Activated CD4-positive, alpha-beta T cell treated with anti-CD3 and anti-CD28 coated beads, Interleukin-10, Interleukin-2, amounts not matched to agents 100 ng/mL and 50 ng/mL, durations not matched to agents 16 hours and 8 hours (primary cell): ENCODE results near the gene IDI2.
A peak's percentile ranks its signal among the peaks of the same experiment; 100 is the strongest.
"Not testable (repeated sequence)": the region's sequence is repeated elsewhere in the genome, so short reads cannot be mapped to it uniquely, and the experiment has no call there.

Source experiments
- DNase-seq: peaks from one replicate; pipeline ENCODE4 v3.0.0-alpha.2; 2020

Gene IDI2

DNA sequence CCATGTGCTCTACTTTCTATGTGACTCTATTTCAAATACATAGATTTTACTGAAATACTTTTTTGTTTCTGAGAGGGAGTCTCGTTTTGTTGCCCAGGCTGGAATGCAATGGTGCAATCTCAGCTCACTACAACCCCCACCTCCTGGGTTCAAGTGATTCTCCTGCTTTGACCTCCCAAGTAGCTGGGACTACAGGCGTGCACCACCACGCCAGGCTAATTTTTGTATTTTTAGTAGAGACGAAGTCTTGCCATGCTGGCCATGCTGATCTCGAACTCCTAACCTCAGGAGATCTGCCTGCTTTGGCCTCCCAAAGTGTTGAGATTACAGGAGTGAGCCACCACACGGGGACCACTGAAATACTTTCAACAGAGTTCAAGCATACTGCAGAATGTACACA, 19.8 kb upstream of the IDI2 start:
- no peak for DNase-seq

DNA sequence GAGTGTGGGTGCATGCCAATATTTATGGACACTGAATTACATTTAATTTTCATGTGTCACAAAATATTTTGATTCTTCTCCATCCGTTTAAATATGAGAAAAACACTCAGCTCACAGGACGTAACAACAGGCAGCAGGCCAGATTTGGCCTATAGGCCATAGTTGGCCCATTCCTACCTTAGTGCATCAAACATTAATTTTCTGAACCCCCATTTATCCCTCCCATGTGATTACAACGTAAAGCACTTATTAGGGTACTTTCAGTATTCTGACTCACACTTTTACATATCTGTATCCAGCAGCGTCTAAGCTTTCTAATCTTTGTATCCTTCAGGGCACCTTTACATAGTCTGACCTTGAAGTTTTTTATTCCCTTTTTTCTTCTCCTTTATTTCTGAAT, 19.3 kb upstream of the IDI2 start:
- DNase-seq: no peak

DNA sequence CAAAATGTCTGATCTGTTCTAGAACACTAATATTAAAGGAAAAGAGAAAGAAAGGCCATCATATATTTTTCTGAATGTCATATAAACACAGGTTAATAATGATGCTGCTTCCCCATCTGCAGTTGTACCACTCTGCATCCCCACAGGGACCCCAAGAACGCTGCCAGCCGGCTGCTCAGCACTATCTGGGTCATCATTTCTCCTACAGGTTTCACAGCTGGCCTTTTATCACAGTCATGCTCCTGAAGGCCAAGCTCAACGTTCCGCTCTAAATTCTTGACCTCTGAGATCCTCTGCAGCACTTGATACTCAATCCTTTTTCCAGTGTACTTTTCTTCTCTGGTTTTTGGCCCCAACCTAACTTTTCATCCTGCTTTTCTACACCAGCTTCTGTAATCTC, 18.5 kb upstream of the IDI2 start:
- no peak for DNase-seq

DNA sequence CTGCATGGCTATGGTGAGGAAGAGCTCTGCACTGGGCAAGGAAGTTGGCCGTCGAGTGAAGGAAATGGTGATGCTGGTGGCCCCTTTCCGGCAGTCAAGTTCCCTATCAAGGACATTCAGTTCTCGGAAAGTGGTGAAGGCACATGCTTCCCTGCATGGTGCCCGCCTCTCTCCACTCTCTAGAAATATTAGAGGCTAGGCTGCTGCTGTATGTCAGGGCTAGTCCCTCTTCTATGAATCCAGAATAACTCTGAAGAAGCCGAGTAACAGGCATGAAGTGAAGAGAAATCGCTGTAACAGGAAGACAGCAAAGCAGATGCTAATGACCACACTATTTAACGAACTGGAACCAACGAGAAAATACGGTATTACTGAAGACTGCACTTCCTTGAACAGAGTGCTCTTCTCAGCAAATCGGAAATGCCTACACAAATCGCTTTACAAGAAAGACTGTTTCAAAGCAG, 17.9 kb upstream of the IDI2 start:
- DNase-seq: peak; percentile 62

DNA sequence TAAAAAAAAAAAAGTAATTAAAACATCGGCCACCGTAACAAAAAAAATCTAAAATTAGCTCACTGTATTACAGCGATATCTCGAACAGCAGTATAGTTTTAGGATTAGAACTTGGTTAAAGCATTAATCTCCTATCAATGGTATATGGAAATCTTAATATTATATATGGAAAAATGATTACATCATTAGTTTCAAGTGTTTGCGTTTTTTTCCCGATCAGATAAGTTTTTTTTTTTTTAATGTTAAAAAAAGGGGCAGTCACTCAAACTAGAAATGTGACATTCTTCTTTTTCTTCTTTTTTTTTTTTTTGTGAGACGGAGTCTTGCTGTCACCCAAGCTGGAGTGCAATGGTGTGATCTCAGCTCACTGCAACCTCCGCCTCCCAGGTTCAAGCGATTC, 15.9 kb upstream of the IDI2 start:
- no peak for DNase-seq

DNA sequence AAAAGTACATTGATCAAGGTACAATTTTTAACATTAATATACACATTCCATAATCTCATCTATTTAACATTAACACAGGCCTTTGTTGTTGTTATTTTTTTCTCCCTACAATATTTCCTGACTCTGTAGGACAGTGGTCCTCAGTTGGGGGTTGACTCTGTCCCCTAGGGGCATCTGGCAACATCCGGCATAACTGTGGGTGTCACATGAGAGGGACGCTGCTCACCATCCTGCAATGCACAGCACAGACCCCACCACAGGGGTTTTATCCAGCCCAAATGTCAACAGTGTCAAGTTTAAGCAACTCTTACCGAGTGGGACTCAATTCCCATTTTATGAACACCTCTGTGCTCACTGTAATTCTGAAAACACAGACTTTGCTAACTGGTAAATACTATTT, 14.5 kb upstream of the IDI2 start:
- no peak for DNase-seq

DNA sequence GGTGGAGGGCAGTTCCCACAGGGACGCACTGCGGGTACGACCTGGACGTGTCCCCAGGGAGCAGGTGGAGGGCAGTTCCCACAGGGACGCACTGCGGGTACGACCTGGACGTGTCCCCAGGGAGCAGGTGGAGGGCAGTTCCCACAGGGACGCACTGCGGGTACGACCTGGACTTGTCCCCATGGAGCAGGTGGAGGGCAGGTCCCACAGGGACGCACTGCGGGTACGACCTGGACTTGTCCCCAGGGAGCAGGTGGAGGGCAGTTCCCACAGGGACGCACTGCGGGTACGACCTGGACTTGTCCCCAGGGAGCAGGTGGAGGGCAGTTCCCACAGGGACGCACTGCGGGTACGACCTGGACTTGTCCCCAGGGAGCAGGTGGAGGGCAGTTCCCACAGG, 13.1 kb upstream of the IDI2 start:
- not testable (repeated sequence) for DNase-seq

DNA sequence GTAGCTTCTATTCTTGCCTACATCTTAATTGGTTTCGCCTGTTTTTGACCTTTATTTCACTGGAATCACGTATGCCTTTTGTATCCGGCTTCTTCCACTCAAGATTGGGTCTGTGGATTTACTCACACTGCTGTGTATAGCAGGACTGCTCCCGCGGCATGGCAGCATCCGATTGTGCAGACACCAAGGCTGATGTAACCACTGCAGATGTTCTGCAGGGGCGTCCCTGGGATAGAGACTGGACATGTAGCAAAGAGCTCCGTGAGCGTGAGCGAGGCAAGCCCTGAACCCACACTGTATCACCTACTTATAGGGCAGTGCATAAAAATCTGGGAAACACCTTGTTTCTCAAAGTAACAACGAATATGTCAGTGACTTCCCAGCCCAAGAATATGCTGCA, 11.4 kb upstream of the IDI2 start:
- DNase-seq: no peak

DNA sequence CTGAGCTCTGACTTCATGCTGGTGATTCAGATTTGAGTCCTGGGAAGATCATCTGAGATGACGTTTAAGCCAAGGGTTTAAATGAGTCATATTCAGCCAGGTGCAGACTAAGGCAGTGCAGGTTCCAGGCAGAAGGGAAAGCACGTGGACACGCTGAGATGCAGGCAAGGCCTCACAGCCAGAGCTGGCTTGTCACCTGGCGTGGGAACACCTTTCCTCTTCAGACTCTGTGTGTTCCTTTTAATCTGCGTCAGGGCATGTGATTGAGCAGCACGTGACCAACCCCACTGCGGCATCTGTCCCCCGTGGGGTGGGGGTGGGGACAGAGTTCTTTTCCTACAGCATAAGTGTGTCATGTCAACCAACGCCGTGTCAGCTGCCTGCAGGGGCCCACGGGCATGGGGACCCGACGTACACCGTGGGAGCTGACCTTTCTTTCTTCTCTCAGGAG, 10.7 kb upstream of the IDI2 start:
- DNase-seq: peak; percentile 70

DNA sequence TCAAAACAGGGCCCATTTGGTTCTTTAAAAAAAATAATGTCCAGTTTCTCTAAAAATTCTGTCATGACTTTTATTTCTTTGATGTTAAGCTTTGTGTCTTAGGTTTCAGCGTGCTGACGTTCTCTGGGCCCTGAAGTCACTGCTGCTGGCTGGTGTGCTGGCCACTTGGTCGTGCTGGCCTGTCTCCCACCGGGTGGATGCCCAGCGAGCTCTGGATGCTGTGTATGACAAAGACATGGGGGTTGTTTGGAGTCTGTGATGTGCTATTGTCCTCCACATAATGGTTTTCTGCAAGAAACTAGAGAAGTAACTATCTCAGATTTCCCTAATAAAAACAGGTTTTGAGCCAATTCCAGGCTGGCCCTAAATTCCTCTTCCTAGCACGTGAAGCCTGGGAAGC, 9.5 kb upstream of the IDI2 start:
- DNase-seq: no peak

DNA sequence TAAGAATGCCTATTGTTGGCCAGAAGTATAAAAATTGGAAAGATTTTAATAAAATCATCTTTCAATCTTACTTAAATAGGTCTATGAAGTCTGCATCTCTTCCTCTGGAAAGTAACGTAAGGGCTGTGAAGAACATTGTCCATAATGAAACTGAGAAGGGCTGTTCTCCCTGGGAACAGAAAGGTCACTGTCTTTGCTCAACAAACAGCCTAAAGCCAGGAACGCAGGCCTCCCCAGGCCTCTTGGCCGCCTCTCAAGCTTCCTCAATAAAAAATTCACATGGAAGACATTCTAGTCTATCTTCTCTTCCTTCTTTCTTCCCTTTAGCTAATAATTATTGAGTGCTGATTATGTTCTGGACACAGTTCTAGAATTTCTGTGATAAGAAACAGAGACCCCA, 9.1 kb upstream of the IDI2 start:
- no peak for DNase-seq

DNA sequence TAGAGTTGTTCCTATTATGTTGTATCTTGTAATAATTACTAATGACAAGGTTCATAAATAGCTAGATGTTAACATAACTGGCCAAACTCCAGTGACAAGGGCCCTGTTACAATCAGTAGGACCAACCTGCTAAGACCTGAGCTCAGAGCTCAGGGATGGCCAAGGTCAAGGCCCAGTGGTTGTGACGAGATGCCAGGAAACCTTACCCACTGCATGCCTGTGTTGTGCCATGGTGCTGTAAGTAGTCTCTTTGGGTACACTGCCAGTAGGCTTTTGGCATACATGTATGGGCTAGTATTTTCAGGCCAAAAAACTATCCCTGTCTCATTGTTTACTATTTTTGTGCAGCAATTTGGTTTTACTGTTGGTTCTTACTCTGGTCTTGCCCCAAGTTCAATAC, 7.9 kb upstream of the IDI2 start:
- DNase-seq: no peak

DNA sequence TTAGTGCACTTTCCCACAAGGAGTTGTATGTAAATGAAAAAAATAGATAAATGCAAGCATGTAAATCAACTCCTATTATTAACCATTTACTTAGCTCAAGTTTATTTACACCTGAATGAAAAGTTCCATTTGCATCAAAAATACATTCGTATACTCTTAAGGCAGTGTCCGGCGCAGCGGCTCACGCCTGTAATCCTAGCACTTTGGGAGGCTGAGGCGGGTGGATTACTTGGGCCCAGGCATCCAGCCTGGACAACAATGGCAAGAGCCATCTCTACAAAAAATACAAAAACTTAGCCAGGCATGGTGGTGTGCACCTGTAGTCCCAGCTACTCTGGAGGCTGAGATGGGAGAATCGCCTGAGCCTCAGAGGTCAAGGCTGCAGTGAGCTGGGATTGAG, 4.2 kb upstream of the IDI2 start:
- DNase-seq: no peak

DNA sequence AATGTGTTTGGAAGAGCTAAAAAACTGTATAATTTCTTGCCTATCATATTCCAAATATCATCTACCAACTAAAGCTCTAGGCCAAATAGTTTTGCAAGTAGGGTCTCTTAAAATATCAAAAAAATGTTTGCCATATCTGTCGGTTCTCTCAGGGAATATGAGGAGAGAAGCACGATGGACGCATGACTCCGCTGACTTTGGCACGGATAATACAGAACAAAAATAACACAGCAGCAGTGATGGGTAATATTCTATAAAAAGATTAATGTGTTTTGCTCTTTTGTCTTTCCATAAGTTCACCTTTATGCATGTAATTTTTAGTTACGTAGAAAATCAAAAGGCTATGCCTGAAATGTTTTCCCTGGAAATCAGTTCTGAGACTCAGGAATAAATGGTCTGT, 919 bp upstream of the IDI2 start:
- DNase-seq: no peak

DNA sequence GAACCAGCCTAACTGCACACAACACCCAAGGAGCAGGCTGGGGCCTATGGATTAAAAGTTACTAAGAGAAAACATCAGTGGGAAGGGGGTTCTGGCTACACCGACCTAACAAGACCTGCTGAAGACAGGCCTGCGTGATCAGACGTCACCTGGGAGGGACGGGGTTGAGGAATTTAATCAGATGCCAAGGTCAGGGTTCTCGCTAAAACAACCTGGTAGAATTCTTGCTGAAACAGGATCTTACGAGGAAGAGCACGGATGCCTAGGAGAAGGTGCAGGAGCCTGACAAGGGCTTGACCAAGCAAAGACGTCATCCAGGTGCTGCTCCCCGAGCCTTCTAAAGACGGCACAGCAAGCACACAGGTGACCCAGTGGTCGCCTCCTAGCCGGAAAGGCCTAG, 1.6 kb downstream of the IDI2 start:
- no peak for DNase-seq

DNA sequence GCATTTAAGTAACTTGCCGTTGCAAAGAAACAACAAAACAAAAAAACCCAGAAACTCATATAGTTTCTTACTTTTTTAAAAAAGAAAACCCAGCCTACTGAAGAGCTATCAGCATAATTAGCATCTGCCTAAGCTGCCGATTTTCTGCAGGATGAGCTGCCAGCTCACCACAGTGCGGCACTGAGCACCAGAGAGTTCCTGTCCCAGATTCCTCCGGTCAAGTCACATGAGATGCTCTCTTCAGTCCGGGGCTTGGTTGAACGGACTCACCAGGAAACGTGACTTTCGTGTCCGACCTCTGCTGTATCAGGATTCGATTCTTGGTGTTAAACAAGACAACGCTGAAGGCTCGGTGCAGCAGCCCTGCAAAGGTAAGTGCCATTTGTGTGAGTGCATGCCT, 3.2 kb downstream of the IDI2 start:
- no peak for DNase-seq

DNA sequence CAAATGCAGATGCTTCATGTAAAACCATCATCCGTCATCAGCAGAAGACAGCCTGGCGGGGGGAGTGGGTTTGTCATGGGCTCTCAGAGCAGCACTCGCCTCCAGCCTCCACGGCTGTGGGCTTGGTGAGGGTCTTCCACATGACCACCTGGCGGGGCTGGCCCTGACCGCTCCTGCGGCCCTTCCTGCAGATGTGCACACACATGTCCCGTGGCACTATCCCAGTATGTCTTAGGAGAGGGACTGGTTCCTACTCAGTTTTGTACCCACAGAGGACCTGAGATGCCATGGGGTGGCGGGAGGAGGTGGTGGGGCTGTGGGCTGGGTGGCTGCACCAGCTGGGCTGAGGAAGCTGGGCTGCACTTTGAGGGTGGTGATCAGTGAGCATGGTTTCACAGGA, 4.7 kb downstream of the IDI2 start:
- DNase-seq: no peak

DNA sequence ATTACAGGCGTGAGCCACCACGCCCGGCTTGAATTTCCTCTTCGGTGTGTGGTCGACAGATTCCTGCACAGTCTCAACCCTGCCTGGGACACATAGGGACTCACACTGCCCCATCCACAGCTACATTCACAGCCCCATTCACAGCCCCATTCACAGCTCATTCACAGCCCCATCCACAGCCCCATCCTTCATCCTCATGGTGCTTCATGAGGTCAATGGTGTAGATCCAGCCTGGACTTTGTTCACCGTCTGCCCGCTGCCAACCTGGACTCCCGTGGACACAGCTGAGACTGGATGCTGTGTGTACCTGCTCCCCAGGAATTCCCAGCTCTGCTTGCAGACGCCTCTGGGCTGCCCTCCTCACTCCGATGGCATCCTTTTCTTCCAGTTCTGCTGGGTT, 5.2 kb downstream of the IDI2 start:
- DNase-seq: no peak

DNA sequence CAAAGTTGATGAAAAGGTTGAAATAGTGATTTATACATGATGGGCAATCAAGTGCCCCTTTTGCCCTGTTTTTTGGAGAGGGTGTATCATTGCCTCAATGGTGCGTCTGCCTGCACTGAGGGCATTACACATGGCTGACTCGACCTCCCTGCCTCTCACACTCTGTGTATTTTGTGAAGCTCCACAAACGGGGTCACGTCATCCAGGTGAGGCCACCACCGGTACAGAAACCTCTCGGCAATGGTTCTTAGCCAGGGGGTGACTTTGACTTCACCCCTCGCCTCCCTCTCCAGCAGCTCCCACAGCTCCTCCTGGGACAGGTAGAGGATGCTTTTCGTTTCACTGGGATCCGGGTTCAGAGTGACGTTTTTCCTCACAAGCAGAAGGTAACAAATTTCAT, 6.3 kb downstream of the IDI2 start:
- DNase-seq: no peak

DNA sequence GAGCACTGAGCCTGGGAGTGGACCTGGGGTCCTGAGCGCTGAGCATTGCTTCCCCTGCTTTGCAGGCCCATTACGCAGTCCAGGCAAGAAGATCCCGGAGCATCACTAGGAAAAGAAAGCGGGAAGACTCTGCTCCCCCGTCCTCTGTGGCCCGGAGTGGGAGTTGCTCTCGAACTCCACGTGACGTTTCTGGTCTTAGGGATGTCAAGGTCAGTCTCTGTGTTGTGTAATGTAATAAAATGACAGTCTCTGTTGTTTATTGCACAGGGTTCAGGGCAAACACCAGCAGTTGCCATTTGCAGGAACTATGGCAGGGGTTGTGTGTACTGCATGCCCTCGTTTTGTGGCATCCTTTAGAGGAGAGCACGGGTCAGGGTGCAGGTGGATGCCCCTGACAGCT, 10.0 kb downstream of the IDI2 start:
- DNase-seq: no peak

DNA sequence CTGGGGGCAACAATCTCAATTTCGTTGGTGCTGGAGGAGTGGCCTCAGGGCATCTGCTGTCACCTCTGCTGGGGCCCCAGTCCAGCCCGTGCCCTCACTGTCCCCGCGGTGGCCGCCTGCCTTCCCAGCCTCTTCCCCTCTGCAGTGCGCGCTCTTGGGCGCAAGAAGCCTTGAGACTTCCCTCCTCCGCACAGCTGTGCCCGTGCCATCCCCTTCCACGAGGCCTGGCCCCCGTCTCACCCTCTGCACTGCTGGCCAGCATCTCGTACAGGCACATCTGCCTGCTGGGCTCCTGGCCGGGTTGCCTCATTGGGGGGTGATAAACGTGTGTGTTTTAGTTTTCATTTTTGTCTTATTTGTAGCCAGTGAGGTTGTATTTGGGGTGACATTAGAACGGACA, 14.0 kb downstream of the IDI2 start:
- no peak for DNase-seq

DNA sequence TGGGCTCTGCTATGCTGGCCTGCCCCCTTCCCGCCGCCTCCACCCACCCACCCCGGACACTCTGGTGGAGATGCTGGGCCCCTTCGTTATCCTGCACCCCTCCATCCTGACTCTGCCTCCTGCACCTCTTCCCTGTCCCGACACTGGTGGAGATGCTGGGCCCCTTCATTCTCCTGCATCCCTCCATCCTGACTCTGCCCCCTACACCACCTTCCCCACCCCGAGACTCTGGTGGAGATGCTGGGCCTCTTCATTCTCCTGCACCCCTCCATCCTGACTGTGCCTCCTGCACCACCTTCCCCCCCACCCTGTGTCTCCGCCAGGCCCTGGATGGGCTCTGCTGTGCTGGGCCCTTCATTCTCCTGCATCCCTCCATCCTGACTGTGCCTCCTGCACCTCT, 15.0 kb downstream of the IDI2 start:
- DNase-seq: no peak

DNA sequence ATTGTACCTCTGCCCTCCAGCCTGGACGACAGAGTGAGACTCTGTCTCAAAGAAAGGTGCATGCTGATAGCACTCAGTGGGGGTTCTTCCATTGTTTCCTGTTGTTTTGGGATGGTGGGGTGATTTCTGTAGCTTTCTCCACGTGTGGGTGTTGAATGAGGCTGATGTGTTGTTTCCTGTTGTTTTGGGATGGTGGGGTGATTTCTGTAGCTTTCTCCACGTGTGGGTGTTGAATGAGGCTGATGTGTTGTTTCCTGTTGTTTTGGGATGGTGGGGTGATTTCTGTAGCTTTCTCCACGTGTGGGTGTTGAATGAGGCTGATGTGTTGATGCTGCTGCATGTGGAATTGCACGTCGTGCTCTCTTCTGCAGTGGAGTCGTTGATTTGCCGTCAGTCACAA, 15.7 kb downstream of the IDI2 start:
- DNase-seq: not testable (repeated sequence)

DNA sequence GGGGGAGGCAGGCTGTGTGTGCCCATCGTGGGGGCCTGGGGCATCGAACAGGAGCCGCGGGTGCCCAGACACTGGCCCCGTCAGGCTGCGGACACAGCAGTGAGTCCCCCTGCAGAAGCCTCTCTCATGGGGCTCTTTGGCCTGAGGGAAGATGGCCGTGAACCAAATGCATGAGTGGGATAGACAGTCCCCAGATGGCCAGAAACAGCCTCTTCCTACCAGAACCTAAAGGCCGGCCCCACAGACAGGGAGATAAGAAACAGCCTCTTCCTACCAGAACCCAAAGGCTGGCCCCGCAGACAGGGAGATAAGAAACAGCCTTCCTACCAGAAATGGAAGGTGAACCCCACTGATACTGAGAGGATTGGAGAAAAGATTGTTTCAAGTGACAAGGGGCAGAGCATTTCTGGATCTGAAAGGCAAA, 16.6 kb downstream of the IDI2 start:
- no peak for DNase-seq

DNA sequence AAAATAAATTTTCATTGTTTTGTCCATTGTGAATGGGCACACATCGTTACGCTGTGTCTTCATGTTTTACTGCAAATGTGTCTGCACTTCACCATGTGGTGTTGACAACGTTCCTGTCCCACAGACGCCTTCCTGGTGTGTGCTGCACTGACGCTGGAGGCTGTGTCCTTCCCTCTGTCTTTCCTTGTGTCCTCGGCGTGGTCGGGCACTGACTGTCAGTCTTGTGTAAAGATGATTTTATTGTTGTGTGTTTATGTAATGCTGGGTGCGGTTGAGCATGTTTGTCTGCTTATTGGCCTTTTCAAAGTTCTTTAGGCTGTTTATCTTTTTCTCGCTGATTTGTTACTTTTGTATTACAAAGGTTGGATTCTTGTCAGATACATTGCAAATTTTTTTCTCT, 18.1 kb downstream of the IDI2 start:
- no peak for DNase-seq

DNA sequence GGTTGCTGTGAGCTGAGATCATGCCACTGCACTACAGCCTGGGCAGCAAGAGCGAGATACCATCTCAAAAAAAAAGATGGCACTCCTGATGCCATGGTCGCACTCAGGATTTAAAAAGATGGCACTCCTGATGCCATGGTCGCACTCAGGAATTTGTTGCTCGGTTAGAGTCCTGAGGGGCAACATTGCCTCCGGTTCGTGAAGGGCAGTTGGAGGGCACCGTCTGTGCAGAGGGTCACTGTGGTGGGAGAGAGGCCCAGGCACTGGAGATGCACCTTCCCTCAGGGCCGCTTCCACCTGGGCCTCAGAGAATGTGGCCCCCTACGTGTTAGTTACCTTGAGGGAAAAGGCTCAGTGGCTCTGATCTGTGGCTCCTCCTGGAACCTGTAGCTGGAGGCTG, 19.1 kb downstream of the IDI2 start:
- DNase-seq: no peak
